Hepatocyte (in vitro differentiated cells): ENCODE data around the gene PKDREJ. TPM values are rescaled to one million over a fixed set of nuclear protein-coding genes. Genes with fewer than 3 reads are reported as not detected.

Experiments
- DNase-seq: peaks from one replicate; pipeline ENCODE4 v3.0.0-alpha.2; 2016; ENCODE audit warnings: low spot score
- H2AFZ ChIP-seq: fragments of 200-600 bp; sonication (generic); 2 replicates; pipeline ENCODE4 v1.6.0; 2016; ENCODE audit warnings: antibody characterized with exemption, mild to moderate bottlenecking
- H3K27ac ChIP-seq: fragments of 200-600 bp; sonication (generic); 2 replicates; pipeline ENCODE4 v1.5.1; 2016; ENCODE audit warnings: mild to moderate bottlenecking
- H3K27me3 ChIP-seq: fragments of 200-600 bp; sonication (generic); 2 replicates; pipeline ENCODE4 v1.6.1; 2016
- H3K36me3 ChIP-seq: fragments of 200-600 bp; sonication (generic); replicated peaks from 2 replicates; pipeline ENCODE4 v1.5.1; 2016; ENCODE audit warnings: low read depth; ENCODE audit not compliant: insufficient read depth
- H3K4me1 ChIP-seq: fragments of 200-600 bp; sonication (generic); 2 replicates; pipeline ENCODE4 v1.5.1; 2016; ENCODE audit warnings: mild to moderate bottlenecking, moderate library complexity; ENCODE audit not compliant: insufficient read depth
- H3K4me2 ChIP-seq: fragments of 200-600 bp; sonication (generic); 2 replicates; pipeline ENCODE4 v1.6.0; 2016
- H3K4me3 ChIP-seq: fragments of 200-600 bp; sonication (generic); 2 replicates; pipeline ENCODE4 v1.5.1; 2016; ENCODE audit warnings: mild to moderate bottlenecking
- H3K79me2 ChIP-seq: fragments of 200-600 bp; sonication (generic); 2 replicates; pipeline ENCODE4 v1.6.0; 2017; ENCODE audit warnings: mild to moderate bottlenecking
- H3K9me2 ChIP-seq: fragments of 200-600 bp; sonication (generic); replicated peaks from 2 replicates; pipeline ENCODE4 v1.6.0; 2017; ENCODE audit warnings: mild to moderate bottlenecking; ENCODE audit not compliant: insufficient read depth
- H3K9me3 ChIP-seq: fragments of 200-600 bp; sonication (generic); 2 replicates; pipeline ENCODE4 v1.5.1; 2016; ENCODE audit warnings: low read depth, mild to moderate bottlenecking
- H4K20me1 ChIP-seq: fragments of 200-600 bp; sonication (generic); 2 replicates; pipeline ENCODE4 v1.6.0; 2016; ENCODE audit warnings: mild to moderate bottlenecking; ENCODE audit not compliant: insufficient read depth, poor library complexity, severe bottlenecking
- EZH2 ChIP-seq: fragments of 200-600 bp; sonication (generic); IDR thresholded peaks from 2 replicates; pipeline ENCODE4 v1.6.1; 2016; ENCODE audit warnings: antibody characterized with exemption, mild to moderate bottlenecking, borderline replicate concordance
- EZH2phosphoT487 ChIP-seq: fragments of 200-600 bp; sonication (generic); IDR thresholded peaks from one replicate; pipeline ENCODE4 v1.6.1; 2018; ENCODE audit warnings: antibody characterized with exemption, mild to moderate bottlenecking, low read depth, moderate library complexity; ENCODE audit not compliant: unreplicated experiment, severe bottlenecking
- WGBS: methylation state at CpG from one replicate; pipeline ENCODE4 v1.1.6; 2016; ENCODE audit warnings: low lambda C conversion rate; ENCODE audit errors: missing lambda C conversion rate; 5-methylcytosine and 5-hydroxymethylcytosine counted together
- polyA plus RNA-seq: library from polyadenylated mRNA; unstranded; fragments of >200 nt; fragmentation: Nextera tagmentation; extraction: Ambion mirVana; gene quantifications from 2 replicates; pipeline ENCODE4 v1.2.1, GENCODE V29; 2016
- total RNA-seq: library from RNA; depleted of rRNA; stranded (reverse); fragments of >200 nt; gene quantifications from 2 replicates; pipeline ENCODE4 v1.2.3, GENCODE V29; 2014
- TF ChIP-seq, protein P1 (sequence below): fragments of 200-600 bp; sonication (generic); IDR thresholded peaks from 2 replicates; pipeline ENCODE4 v1.5.1; 2016; ENCODE audit warnings: antibody characterized with exemption, mild to moderate bottlenecking; ENCODE audit not compliant: poor library complexity

The PKDREJ gene
- total and polyA plus RNA-seq, 2 experiments from 2014 or later = 0.16 TPM; not detected in 1

DNA sequence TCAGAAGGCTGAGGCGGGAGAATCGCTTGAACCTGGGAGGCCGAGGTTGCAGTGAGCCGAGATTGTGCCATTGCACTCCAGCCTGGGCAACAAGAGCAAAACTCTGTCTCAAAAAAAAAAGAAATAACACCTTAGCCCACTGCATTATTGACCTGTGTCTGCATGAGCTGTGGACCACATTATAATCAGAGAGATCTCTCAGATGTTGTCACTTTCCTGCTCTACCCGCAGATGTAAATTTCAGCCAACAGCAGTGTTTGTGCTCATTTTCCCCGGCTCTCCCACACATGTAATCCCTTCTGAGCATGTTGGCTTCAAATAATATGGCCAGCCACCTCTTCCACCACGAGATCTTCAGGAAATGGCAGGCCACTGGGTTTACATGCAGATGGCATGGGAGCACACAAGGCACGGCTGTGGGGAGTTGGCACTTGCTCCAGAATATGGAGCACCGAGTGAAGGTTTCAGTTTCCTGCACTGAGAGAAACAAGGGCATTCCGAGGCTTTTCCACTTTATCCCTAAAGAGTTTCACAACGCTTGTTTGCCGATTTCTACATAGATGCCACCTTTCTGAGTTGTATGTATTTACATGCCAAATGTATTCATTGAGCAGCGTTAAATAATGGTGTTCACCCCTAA is 32.8 kb downstream of the PKDREJ start:
- no peaks in the 10 kb centered on the region for H3K79me2 ChIP-seq
- DNase-seq = no peak
- no peaks in the 10 kb centered on the region for H3K4me1 ChIP-seq
- no peak overlapping the region for H3K4me2 ChIP-seq
- H3K27ac ChIP-seq = no peak overlapping the region
- no peaks in the 10 kb centered on the region for H3K9me3 ChIP-seq
- no peaks in the 10 kb centered on the region for H3K36me3 ChIP-seq
- WGBS = 93% methylated on average over 10 of the region's 13 CpGs
- no peak overlapping the region for H2AFZ ChIP-seq
- no peaks in the 10 kb centered on the region for H3K9me2 ChIP-seq
- H3K27me3 ChIP-seq = no peaks in the 10 kb centered on the region
- H4K20me1 ChIP-seq = no peaks in the 10 kb centered on the region
- no peak for TF ChIP-seq EZH2phosphoT487
- TF ChIP-seq EZH2 = no peak
- TF ChIP-seq, protein P1, sequence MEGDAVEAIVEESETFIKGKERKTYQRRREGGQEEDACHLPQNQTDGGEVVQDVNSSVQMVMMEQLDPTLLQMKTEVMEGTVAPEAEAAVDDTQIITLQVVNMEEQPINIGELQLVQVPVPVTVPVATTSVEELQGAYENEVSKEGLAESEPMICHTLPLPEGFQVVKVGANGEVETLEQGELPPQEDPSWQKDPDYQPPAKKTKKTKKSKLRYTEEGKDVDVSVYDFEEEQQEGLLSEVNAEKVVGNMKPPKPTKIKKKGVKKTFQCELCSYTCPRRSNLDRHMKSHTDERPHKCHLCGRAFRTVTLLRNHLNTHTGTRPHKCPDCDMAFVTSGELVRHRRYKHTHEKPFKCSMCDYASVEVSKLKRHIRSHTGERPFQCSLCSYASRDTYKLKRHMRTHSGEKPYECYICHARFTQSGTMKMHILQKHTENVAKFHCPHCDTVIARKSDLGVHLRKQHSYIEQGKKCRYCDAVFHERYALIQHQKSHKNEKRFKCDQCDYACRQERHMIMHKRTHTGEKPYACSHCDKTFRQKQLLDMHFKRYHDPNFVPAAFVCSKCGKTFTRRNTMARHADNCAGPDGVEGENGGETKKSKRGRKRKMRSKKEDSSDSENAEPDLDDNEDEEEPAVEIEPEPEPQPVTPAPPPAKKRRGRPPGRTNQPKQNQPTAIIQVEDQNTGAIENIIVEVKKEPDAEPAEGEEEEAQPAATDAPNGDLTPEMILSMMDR = no peak
- H3K4me3 ChIP-seq = no peak overlapping the region

DNA sequence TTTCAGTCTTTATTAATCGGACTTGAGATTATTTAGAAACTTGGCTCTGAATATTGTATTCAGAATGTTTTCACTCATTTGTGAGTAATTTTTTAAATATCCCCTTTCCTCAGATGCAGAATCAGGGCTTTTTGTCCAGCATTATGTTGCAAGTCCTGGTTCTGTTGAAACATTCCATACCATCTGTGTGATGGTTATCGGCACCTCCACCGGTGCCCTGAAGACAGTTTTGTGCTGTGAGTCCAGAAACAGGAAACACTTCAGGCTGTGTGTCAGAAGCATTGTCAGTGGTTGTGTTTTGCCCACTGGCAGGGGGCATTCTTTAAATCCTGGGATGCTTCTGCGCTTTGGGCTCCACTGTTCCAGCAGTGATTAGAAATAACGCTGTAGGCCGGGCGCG is 33.4 kb downstream of the PKDREJ start:
- no peaks in the 10 kb centered on the region for H3K36me3 ChIP-seq
- H3K4me2 ChIP-seq = no peak overlapping the region
- no peaks in the 10 kb centered on the region for H3K27me3 ChIP-seq
- TF ChIP-seq, protein P1 = no peak
- no peak for TF ChIP-seq EZH2
- TF ChIP-seq EZH2phosphoT487 = no peak
- no peaks in the 10 kb centered on the region for H3K9me2 ChIP-seq
- no peak for DNase-seq
- H2AFZ ChIP-seq = no peak overlapping the region
- no peaks in the 10 kb centered on the region for H3K9me3 ChIP-seq
- no peaks in the 10 kb centered on the region for H4K20me1 ChIP-seq
- H3K4me3 ChIP-seq = no peak overlapping the region
- H3K4me1 ChIP-seq = no peaks in the 10 kb centered on the region
- 93% methylated on average over 8 of the region's 8 CpGs for WGBS
- no peak overlapping the region for H3K27ac ChIP-seq
- no peaks in the 10 kb centered on the region for H3K79me2 ChIP-seq

DNA sequence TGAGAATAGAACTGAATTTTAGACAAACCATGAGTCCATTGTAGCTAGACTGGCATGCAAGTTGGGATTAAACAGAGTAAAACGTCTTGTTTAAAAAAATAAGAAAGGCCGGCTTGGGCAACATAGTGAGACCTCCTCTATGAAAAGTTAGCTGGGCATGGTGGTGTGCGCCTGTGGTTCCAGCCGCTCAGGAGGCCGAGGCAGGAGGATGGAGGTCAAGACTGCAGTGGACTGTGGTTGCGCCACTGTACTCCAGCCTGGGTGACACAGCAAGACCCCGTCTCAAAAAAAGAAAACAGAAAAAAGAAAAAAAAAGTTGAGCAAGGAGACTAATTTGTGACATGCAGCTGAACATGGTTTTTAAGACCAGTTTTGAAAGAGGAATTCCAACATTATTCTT is 36.6 kb downstream of the PKDREJ start:
- Histone ChIP-seq H3K4me3 (no peak overlapping the region), H3K9me2 (no peaks in the 10 kb centered on the region), H4K20me1 (no peaks in the 10 kb centered on the region), H2AFZ (no peak overlapping the region), H3K79me2 (no peaks in the 10 kb centered on the region), H3K27ac (no peak overlapping the region), H3K27me3 (no peaks in the 10 kb centered on the region), H3K4me2 (no peak overlapping the region), H3K9me3 (no peaks in the 10 kb centered on the region), H3K36me3 (no peaks in the 10 kb centered on the region), H3K4me1 (no peaks in the 10 kb centered on the region)
- 96% methylated on average over 7 of the region's 7 CpGs for WGBS
- no peak for DNase-seq
- no peak for TF ChIP-seq EZH2phosphoT487
- TF ChIP-seq, protein P1 = no peak
- no peak for TF ChIP-seq EZH2
